Ureter (tissue), 1 donor: Measurements from ENCODE around the gene MAP1LC3A. TPM values are rescaled to one million over a fixed set of nuclear protein-coding genes. Genes with fewer than 3 reads are reported as not detected.

ENCODE experiments used
- DNase-seq: peaks from one replicate; pipeline ENCODE4 v3.0.0-alpha.2; 2020; ENCODE audit warnings: low spot score
- total RNA-seq: library from RNA; stranded (reverse); gene quantifications from one replicate; pipeline ENCODE4 v1.2.4, GENCODE V29; 2023
- donor health status: DM: yes; HTN: yes; CAD: no.

Gene MAP1LC3A
- total RNA-seq, 1 donor from 2014 or later: 36.2 TPM

GRCh38 chr20:34529742-34530141, 28.8 kb upstream of the MAP1LC3A start:
- no peak for DNase-seq

- DNase-seq: no peak
Observed at GRCh38 chr20:34530342-34530741, 28.2 kb upstream of the MAP1LC3A start.

DNA sequence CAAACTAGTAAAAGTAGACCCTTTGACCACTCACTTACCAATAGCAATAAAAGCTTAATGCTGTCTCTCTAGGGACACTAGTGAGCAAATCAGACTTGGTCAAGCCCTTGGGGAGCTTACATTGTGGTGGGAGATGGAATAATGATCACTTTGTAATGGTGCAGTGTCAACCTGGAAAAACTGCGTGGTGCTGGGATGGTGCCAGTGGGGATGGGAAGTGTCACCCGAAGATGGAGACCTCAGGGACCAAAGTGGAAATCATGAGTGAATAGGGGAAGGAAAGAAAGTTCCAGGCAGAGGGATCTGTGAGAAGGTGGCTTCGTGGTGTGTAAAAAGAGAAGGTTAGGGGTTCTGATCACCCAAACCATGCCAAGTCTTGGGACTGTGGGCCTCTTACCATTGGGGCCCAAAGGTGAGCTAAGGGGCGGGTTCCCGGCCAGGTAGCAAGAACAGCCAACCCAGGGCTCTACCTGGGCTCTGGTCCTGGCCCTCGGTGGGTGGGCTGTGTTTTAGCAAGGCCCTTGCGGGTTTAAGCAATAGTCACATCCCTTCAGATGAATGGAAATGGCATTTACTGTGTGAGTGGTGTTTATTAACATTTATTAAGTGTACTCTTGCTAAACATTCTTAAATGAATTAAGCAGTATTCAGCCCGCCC, 26.8 kb upstream of the MAP1LC3A start:
- no peak for DNase-seq

- no peak for DNase-seq
Observed at GRCh38 chr20:34532320-34532719, 26.2 kb upstream of the MAP1LC3A start.

- DNase-seq: no peak
Observed at GRCh38 chr20:34532756-34533155, 25.8 kb upstream of the MAP1LC3A start.

GRCh38 chr20:34534391-34535165, 23.9 kb upstream of the MAP1LC3A start:
- DNase-seq: no peak

DNA sequence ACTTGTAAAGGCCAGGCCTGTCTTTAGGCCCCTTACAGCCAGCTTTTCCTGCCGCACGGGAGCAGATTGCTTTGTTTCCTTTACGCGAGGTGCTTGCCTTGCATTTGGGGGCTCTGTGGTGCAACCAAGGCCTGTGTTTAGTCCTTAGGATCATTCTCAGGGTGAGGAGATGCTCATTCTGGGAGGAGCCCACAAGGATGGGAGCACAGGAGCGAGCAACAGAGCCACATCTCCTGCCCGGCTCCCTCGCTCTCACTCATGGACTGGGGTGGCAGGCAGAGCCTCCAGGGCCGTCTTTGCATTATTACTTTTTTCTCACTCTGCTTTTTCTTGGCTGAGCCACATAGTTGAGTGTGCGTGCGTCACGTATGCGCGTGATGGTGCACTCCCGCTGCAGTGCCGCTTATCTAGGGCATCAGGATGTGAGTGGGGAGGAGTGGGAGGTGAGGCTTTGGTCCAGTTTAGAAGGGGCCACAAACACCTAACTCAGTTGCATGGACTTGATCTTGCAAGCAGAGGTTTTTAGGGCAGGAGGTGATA, 23.1 kb upstream of the MAP1LC3A start:
- DNase-seq: no peak

- no peak for DNase-seq
Observed at GRCh38 chr20:34535857-34536256, 22.7 kb upstream of the MAP1LC3A start.

DNA sequence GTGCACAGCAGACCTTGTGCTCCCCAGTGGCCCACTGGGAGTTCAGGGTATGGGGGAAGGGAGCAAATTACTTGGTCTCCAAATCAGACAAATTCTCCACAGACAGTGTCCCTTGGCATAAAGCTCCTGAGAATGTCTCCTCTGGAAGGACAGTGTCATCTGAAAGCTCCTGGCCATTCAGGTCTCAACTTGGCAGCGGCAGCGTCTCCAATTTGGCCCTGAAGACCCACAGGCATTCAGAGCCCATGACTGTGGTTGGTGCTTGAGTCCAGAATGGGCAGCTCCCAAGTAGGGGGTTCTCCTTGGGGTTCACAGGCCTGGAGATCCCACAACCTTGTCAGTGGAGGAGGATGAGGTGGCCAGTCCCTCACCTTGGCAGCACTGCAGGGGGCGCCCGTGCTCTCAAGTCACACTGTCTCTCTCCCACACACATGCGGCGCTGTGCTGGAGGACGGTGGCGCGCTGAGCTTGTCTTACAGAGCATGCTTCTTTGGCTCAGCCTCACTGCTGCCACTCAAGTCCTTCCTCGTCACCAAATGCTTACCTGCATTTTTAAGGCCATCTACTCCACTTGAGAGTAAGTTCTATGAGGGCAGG, 21.6 kb upstream of the MAP1LC3A start:
- DNase-seq: no peak

- no peak for DNase-seq
Observed at GRCh38 chr20:34537651-34538050, 20.9 kb upstream of the MAP1LC3A start.

DNA sequence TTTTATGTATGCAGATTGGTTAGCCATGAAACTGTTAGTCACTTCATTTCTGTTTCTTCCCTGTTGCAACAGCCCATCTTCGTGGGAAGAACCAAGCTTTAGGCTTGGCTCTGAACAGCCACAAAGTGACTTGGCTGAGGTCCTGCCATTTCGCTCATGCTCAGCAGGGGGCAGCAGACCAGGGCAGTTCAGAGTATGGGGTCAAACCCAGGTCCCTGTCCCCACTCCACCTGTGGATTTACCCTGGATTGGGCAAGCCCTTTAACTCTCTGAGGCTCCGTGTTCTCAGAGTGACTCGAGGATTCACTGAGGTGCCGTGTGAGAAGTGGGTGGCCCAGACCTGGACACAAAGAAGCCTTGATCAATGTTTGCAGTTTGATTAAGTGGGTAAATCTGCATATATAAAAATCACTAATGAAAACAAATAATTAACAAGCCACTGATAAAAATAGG, 19.8 kb upstream of the MAP1LC3A start:
- DNase-seq: no peak

DNA sequence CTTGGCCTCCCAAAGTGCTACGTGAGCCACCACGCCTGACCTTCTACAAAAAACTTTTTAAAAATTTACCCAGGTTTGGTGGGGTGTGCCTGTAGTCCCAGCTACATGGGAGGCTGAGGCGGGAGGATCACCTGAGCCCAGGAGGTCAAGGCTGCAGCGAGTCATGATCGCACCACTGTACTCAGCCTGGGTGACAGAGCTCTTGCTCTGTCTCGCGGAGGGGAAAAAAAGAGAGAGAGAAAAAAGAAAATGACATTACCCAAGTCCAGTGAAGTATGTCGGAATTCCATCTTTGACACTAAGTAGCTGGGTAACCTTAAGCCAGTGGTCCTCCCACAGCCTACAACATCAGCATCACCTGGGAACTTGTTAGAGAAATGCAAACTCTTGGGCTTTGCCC, 18.8 kb upstream of the MAP1LC3A start:
- no peak for DNase-seq

- DNase-seq: no peak
Observed at GRCh38 chr20:34540596-34541263, 17.8 kb upstream of the MAP1LC3A start.

GRCh38 chr20:34541264-34541901, 17.1 kb upstream of the MAP1LC3A start:
- no peak for DNase-seq

GRCh38 chr20:34541917-34542316, 16.6 kb upstream of the MAP1LC3A start:
- DNase-seq: no peak

GRCh38 chr20:34542439-34542838, 16.1 kb upstream of the MAP1LC3A start:
- no peak for DNase-seq

DNA sequence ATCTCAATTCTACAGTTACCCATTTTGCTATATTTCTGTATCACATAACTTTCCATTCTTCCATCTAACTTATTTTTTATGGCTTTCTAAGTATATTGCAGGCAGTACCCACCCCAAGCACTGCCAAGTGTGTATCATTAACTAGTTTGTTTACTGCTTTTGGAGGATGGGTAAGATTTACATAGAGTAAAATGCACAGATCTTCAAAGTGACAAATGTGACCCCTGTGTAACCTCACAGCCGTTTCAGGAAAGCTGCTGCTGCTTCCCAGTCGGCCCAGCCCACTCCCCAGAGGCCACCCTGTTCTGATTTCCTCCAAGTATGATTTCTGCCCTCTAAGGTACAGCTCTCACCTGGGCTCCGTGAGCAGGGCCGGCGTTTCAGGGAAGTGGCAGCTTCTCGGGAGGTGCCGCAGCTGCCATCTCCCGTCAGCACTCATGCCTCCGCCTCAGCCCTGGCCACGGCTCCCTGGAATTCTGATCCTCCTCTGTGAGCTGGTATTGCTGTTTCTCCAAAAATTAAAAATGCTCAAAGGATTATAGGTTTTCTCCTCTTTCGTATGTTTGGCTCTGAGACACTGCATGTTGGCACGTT, 15.0 kb upstream of the MAP1LC3A start:
- no peak for DNase-seq

GRCh38 chr20:34544109-34544796, 14.3 kb upstream of the MAP1LC3A start:
- no peak for DNase-seq

- DNase-seq: no peak
Observed at GRCh38 chr20:34546751-34547181, 11.8 kb upstream of the MAP1LC3A start.

DNA sequence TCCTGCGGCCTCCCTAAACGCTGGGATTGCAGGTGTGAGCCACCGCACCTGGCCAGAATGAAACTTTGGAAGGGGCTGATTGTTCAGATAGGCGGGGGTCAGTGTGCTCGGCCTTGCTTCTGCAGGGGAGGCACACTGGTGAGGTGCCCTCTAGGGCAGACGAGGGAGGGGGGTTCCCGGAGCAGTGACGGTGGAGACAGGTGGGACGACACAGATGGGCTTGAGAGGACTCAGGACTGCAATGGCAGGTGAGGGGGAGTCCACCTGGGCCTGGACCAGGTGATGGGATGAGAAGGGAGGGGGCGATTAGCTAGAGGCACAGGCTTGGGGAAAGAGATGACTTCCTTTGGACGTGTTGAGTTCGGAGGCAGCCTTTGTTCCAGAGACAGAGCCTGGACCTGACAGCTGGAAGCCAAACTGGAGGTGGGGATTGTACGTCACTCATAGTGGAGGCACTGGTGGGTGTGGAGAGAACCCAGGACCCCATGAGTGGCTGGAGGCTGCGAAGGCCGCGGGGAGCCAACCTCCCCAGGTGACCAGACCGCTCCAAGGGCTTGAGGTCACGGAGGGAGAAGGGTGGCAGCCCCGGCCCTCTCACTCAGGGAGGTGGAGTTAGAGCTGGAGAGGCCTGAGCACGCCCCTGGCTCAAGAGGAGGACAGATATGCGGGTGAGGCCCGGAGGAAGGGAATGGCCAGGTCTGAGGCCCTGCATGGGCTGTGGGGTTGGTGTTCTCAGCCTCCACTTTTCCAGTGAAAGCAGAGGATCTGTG, 10.5 kb upstream of the MAP1LC3A start:
- no peak for DNase-seq
